Islet precursor cell (in vitro differentiated cells): ENCODE results near the gene ACAA2.
A peak's percentile ranks its signal among the peaks of the same experiment; 100 is the strongest.
"Not testable (repeated sequence)": the region's sequence is repeated elsewhere in the genome, so short reads cannot be mapped to it uniquely, and the experiment has no call there.

Experiments
- DNase-seq: peaks from one replicate; pipeline ENCODE4 v3.0.0-alpha.2; 2018

Gene ACAA2

DNA sequence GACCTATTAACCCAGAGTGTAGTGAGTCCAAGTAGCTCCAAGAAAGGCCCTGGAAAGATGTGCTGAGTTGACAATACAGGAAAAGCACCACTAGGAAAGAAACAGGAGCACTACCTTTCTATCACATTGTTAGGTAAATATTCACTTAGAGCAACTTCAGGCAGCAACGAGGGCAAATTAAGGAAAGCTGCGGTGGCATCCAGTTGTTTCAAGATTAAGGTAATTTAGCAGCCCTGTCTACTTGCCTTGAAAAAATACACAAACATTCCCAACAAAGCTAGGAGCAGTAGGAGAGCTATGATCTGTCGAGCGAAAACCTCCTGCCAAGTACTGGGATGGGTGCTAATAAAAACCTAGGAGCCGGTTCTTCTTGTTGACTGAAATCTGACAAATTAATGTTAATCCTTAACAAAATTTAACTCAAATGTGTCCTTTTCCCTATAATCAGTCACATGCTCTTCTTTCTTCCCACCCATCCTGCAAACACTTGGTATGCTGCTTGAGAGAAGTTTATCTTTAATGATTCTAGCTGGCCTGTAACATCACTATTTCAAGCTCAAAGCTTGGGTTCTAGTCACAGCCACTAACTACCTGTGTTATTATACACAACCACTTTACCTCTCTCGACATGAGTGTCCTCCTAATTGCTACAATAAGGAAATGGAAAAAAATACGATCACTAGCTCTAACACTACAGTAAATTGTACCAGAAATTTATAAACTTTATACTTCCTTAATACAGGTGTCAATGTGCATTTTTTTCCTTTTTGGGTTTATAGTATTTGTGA is 2.0 kb downstream of the ACAA2 start:
- no peak for DNase-seq

DNA sequence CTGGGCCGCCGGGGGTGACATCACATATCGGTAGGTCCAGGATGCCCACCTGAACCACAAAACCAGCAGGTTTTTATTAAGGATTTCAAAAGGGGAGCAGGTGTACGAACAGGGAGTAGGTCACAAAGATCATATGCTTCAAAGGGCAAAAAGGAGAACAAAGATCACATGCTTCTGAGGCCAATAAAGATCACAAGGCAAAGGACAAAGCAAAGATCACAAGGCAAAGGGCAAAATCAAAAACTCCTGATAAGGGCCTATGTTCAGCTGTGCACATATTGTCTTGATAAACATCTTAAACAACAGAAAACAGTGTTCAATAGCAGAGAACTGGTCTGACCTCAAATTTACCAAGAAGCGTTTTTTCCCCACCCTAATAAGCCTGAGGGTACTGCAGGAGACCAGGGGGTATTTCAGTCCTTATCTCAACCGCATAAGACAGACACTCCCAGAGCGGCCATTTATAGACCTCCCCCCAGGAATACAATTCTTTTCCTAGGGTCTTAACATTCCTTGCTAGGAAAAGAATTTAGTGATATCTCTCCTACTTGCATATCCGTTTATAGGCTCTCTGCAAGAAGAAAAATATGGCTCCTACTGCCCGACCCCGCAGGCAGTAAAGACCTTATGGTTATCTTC is 4.7 kb downstream of the ACAA2 start:
- not testable (repeated sequence) for DNase-seq

- no peak for DNase-seq
Measured at GRCh38 chr18:49804096-49804495, 9.2 kb downstream of the ACAA2 start.

DNA sequence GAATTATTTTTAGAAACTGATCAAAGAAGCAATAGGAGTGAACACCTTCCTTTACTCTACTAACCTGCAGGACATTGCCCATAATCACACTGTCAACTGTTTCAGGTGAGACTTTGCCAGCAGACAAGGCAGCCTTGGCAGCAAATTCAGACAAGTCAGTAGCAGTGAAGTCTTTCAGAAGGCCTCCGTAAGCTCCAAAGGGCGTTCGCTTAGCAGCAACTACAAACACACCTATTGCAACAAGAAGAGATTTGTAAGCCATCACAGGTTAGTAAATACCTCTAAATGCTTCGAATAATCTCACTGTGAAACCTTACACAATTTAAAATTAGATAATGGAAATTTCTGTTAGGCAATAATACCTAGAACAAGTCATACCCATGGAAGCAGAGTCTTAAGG is 10.7 kb downstream of the ACAA2 start:
- DNase-seq, result no peak

DNA sequence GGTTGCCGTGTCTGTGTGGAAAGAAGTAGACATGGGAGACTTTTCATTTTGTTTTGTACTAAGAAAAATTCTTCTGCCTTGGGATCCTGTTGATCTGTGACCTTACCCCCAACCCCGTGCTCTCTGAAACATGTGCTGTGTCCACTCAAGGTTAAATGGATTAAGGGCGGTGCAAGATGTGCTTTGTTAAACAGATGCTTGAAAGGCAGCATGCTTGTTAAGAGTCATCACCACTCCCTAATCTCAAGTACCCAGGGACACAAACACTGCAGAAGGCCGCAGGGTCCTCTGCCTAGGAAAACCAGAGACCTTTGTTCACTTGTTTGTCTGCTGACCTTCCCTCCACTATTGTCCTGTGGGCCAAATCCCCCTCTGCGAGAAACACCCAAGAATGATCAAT is 12.8 kb downstream of the ACAA2 start:
- not testable (repeated sequence) for DNase-seq

- not testable (repeated sequence) for DNase-seq
Measured at GRCh38 chr18:49799806-49800205, 13.5 kb downstream of the ACAA2 start.

DNA sequence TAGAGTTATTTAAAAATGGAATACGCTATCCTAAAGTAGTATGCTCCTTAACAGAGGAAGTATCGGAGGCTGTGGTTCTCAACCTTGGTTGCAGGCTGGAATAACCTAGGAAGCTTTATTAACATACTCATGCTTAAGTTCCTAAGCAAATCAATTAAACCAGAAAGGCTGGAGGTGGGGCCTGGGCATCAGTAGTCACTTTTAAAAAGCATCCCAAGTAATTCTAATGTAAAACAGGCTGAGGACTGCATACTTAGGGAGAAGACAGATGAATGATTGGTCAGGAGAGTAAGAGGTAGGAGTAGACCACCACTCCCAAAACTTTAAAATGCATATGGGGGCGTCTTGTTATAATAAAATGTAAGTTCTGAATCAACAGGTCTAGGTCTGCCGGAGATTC is 15.3 kb downstream of the ACAA2 start:
- DNase-seq, result no peak

DNA sequence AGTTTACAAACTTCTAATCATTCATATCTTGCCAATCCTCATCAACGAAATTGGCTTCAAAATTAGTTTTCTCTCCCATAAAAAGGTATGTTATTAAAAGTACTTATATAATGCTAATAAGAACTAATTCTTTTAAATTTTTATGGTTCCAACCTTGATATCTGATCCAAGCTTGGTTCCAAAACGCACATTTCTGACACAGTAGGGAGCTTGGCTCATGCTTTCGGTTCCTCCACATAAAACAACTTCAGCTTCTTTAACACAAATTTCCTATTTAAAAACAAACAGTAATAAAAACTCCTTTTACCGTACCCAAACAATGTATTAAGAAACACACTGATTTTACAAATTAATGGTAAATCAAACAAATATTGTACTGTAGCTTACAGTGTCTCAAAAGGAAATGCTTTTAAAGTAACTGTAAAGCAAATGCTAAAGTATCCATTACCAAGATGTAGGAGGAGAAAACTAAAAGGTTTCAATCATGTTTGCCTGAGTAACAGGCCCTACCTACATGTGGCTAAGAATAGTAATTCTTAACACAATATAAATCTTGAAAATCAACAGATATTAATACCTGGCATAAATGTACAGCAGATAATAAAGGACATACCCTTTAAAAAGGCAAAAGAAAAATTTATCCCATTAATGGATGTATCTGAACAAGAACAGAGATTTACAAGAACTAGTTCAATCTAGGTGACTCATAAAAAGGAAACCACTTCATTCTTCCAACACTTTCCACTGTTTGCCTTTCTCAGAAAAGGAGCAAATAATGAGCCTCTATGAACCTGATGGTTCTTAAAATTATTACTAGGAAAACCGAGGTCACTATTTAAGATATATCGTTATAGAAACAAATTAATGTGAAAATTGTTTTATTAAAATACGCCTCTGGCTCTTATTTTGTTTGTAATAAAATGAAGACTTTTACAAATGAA is 17.5 kb downstream of the ACAA2 start:
- DNase-seq, result no peak

DNA sequence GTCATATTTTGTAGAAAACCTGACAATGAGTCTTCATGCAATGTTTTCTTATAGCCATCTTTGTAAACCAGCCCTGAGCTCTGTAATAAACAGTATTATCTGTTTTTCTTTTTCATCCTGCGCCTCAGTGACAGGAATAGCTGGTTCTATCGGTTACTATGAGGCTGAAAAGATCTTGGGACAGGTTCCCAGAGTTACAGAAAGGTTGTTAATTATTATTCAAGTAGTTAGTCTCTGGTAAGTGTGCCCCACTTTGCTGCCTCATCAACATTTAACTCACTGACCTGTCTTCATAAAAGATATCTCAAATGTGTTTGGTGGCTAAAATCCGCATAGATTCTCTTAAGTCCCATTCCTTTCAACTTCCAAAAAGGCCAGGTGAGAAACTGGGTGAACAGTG is 18.6 kb downstream of the ACAA2 start:
- no peak for DNase-seq

DNA sequence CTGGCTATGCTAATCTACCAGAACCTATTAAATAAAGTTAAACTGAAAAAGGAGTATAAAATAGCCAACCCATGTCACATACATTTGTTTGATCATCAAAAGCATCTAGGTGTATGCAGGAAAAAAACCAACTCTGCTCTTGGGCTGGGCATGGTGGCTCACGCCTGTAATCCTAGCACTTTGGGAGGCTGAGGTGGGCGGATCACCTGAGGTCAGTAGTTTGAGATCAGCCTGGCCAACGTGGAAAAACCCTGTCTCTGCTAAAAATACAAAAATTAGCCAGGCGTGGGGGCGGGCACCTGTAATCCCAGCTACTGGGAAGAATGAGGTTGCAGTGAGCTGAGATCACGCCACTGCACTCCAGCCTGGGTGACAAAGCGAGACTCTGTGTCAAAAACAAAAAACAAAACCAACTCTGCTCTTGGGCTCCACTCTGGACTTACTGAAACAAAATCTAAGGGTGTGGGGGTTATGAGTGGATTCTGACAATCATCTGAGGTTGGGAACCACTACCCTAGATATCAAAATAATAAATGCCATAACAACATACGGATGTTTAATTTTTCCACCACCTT is 23.7 kb downstream of the ACAA2 start:
- not testable (repeated sequence) for DNase-seq

DNA sequence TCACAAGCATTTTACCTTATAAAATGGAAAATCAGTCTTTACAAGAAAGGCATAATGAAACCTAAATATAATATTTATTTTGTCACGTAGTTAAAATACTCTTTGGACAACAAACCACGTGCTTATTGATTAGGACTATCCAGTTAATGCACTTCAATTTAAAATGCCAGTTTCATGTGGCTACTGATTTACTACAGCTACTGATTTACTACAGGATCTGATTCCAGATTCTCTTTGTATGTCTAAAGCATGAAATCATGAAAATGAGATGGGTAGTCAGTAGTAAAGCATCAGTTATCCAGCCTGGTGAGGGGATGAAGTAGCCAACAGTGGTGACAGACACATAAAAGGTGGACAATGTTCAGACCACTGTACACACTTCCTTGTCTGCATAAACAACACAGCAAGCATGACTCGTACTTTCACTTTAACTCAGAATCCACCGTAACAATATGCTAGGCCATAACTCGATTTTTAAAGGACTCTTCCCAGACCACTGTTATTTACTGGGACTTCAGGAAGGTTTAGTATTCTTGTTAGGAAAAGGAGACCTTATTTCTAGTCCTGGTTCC is 24.9 kb downstream of the ACAA2 start:
- no peak for DNase-seq

- DNase-seq, result no peak
Measured at GRCh38 chr18:49786019-49786720, 27.2 kb downstream of the ACAA2 start.

DNA sequence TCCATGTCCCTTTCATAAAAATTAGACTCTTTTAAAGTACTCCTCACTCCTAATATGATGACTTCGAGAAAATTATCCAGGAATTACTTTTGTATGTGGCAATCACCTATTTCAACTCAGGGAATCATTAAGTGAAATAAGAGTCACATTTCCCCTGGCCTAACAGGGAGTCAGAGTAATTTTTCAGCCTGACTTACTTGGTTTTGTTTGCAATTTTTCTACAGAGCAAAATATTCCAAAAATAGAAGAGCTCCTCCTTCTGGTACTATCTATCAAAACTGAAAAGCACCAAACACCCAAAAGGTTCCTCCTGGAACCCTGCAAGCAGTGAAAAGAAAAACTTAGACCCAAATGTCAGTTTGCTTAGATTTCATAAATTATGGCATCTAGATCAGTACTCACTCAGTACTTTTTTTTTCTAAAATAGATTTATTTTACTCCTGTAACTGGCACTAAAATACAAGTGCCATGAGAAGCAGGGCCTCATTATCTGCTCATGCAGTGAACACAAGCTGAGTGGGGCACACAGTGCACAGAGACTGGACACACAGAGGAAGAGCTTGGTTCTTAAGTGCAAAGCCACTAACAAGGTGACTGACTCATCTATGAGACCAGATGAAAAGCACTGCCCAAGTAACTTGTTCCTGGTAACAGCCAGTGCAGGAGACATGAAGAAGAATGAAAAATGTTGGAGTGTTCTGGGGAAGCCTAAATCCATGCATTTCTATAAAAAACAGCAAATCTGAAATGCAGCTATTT is 28.7 kb downstream of the ACAA2 start:
- DNase-seq, result no peak

DNA sequence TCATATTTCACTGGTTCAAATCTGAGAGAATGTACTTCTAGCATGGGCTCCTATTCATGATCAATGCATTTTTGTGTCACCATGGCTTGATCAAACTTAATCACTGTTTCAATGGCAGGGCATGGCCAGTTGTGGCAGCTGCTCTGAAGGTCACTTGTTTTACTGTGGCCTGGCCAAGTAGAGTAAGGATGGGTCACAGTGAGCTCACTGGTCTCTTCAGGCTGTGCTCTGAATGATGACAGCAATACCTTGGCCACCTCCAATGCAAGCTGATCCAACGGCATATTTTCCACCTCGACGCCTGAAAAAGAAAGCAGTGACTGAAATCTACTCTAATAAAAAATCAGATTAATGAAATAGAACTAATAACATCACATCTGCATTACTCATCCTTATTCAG is 29.7 kb downstream of the ACAA2 start:
- DNase-seq, result not testable (repeated sequence)

DNA sequence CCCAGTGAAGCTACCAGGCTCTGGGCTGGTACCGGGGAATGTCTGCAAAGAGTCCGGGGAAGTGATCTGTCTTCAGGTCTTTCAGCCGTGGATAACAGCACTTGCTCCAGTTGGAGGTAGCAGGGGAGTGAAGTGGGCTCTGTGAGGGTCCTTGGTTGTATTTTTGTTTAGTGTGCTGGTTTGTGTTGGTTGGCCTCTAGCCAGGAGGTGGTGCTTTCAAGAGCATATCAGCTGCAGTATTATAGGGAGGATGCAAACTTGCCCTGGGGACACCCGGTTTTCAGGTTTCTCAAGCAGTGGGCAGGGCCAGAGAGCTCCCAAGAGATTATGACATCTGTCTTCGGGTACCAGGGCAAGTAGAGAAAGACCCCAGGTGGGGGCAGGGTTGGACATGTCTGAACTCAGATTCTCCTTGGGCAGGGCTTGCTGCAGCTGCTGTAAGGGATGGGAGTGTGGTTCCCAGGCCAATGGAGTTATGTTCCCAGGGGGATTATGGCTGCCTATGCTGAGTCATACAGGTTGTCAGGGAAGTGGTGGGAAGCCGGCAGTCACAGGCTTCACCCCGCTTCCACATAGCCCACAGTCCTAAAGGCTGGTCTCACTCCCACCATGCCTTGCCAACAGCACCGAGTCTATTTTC is 34.4 kb downstream of the ACAA2 start:
- no peak for DNase-seq

DNA sequence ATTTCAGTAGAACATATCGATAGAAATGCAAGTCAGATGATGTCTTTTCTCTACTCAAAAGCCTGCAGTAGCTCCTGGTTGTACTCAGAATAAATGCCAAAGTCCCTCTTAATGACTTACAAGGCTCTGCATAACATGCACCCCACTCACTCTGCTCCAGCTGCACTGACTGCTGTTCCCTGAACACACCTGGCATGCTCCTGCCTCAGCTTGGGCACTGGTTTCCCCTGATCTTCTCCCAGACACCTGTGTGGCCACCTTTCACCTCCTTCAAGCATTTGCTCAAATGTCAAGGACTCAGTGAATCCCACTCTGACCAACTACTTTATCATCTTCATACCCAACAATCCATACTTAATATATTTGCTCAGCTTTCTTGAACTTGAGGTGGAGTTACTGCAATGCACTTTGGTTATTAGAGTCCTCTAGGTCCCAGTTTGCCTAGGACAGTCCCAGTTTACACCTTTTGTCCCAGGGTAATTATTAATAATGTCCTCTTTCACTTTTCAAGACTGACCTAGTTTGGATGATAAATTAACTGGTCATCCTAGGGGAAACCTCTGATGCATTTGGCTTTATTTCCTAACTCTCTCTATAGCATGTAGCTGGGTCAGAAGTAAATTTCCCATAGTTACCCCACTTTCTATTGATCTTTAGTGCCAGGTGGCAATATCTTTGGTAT is 44.1 kb downstream of the ACAA2 start:
- no peak for DNase-seq

GRCh38 chr18:49768051-49768391 is 45.3 kb downstream of the ACAA2 start:
- peak; percentile 89 for DNase-seq

DNA sequence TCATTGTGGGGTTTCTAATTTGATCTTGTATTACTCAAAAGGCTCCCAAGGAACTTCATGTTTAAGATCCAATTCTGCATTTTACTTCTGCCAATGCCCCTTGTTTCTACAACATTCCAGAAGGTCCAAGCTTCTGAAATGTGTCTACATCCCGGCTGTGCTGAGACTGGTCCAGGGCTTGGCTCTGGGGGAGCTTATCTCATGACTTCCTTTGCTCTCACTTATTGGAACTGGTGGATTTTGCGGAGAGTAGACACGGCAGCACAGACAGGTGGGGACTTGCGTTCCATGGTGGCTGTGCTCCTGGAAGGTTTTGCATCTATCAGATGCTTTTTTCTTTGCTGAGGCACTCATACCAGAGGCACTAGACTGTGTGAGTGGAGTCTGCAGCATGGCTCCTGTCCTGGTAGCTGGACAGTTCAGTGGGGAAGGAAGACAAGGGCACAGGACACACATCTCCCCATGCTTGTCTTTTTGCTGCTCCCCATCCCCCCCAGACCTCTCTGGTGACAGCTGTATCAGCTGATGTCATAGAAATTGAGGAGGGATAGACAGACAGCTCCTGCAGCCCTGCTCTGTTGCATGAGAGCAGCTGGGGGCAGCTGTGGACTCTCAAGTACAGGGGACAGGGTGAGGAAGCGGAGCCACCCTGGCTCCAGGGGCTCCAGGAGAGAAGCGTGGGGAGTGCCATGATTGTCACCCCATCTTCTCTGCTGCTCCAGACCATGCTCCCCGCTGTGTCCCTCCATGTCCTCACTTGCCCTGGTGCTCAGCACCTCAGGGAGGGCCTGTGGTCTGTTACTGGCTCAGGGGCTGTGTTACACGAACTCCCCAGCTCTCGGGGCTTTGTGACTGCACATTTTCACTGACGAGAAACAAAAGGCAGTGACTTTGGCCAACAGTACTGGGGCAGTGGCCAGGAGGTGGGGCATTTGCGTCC is 46.0 kb downstream of the ACAA2 start:
- DNase-seq, result no peak

DNA sequence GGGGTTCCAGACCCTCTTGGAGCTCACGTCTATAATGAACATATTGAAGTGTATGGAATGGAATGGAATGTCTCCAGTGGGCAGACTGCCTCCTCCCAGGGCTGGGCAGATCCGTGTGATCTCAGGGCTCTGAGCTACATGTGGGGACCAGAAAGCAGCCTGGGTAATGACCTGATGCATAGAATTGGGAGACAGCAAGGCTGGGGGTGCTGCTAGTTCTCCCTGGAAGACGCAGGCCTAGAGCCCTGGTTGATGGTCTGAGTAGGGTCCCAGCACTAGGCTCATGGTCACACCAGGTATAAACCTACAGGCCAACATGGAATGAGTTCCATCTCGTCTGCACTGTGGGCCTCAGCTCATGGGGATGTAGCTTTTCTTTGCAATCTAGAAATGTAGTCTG is 46.7 kb downstream of the ACAA2 start:
- DNase-seq, result no peak
